Fibroblast of lung (primary cell): ENCODE measurements around the gene C1S.
"Not testable (repeated sequence)": the region's sequence is repeated elsewhere in the genome, so short reads cannot be mapped to it uniquely, and the experiment has no call there.

Source experiments
- EZH2 ChIP-seq: IDR thresholded peaks from 2 replicates; pipeline ENCODE4 v1.5.1; 2012; ENCODE audit warnings: low read length, control low read depth, mild to moderate bottlenecking; ENCODE audit errors: missing control alignments
- TF ChIP-seq, protein P1 (sequence below), 2 donors: IDR thresholded peaks in 1 of 2; conservative IDR thresholded peaks in 1 of 2; 1 replicate in 1 of 2; 2 replicates in 1 of 2; pipeline ENCODE4 v1.5.1; 2011 to 2012; ENCODE audit warnings: low read length in 2 of 2, control low read depth in 1 of 2, inconsistent platforms in 1 of 2, low read depth in 1 of 2, mild to moderate bottlenecking in 1 of 2

DNA sequence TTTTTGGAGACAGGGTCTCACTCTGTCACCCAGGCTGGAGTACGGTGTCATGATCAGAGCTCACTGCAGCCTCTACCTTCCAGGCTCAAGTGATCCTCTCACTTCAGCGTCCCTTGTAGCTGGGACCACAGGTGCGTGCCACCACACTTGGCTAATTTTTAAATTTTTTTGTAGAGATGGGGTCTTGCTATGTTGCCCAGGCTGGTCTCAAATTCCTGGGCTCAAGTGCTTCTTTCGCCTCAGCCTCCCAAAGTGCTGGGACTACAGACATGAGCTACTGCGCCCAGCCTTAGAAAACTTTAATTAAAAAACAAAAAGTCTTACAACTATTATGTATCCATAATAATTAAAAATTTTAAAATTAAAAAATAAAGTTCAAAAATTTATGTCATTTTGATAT is 46.7 kb downstream of the C1S start:
- TF ChIP-seq, protein P1, sequence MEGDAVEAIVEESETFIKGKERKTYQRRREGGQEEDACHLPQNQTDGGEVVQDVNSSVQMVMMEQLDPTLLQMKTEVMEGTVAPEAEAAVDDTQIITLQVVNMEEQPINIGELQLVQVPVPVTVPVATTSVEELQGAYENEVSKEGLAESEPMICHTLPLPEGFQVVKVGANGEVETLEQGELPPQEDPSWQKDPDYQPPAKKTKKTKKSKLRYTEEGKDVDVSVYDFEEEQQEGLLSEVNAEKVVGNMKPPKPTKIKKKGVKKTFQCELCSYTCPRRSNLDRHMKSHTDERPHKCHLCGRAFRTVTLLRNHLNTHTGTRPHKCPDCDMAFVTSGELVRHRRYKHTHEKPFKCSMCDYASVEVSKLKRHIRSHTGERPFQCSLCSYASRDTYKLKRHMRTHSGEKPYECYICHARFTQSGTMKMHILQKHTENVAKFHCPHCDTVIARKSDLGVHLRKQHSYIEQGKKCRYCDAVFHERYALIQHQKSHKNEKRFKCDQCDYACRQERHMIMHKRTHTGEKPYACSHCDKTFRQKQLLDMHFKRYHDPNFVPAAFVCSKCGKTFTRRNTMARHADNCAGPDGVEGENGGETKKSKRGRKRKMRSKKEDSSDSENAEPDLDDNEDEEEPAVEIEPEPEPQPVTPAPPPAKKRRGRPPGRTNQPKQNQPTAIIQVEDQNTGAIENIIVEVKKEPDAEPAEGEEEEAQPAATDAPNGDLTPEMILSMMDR (conservative IDR thresholded peaks at IDR 0.05 in 1 of 2, IDR thresholded peaks at IDR 0.05 in 1 of 2; ENCODE audit: low read depth in 1 of 2, low read length in 2 of 2) = not testable (repeated sequence)
- TF ChIP-seq EZH2 = not testable (repeated sequence)
